CD14-positive monocyte (primary cell): Measurements from ENCODE around the gene SLC6A15. TPM values are rescaled to one million over a fixed set of nuclear protein-coding genes. Genes with fewer than 3 reads are reported as not detected.

Experiments
- DNase-seq, 3 donors: peaks; one replicate each; pipeline ENCODE4 v3.0.0-alpha.2; 2011 to 2022
- H2AFZ ChIP-seq: 2 replicates; pipeline ENCODE4 v1.6.0; 2012; ENCODE audit warnings: mild to moderate bottlenecking, low read depth, low read length, inconsistent platforms; ENCODE audit not compliant: insufficient read depth, poor library complexity, severe bottlenecking
- H3K27ac ChIP-seq, 2 donors: 1 replicate in 1 of 2; 2 replicates in 1 of 2; pipeline ENCODE4 v1.5.1; 2012 to 2013; ENCODE audit warnings: low read length in 2 of 2, control low read depth in 1 of 2, inconsistent platforms in 1 of 2, low read depth in 1 of 2, mild to moderate bottlenecking in 1 of 2
- H3K27me3 ChIP-seq, 2 donors: one replicate each; pipeline versions ENCODE4 v1.6.0 to v1.6.1; 2011 to 2013; ENCODE audit warnings: low read length in 2 of 2; ENCODE audit not compliant: control insufficient read depth in 2 of 2, insufficient read depth in 2 of 2
- H3K36me3 ChIP-seq, 2 donors: replicated peaks in 1 of 2; 1 replicate in 1 of 2; 2 replicates in 1 of 2; pipeline versions ENCODE4 v1.5.1 to v1.6.1; 2012 to 2013; ENCODE audit warnings: low read length in 2 of 2, control low read depth in 1 of 2, inconsistent platforms in 1 of 2, mild to moderate bottlenecking in 1 of 2; ENCODE audit not compliant: insufficient read depth in 2 of 2, control insufficient read depth in 1 of 2
- H3K4me1 ChIP-seq, 2 donors: 1 replicate in 1 of 2; 2 replicates in 1 of 2; pipeline versions ENCODE4 v1.5.1 to v1.6.1; 2012 to 2013; ENCODE audit warnings: low read length in 2 of 2, control low read depth in 1 of 2, inconsistent platforms in 1 of 2, mild to moderate bottlenecking in 1 of 2, moderate library complexity in 1 of 2; ENCODE audit not compliant: insufficient read depth in 2 of 2, control insufficient read depth in 1 of 2
- H3K4me2 ChIP-seq: replicated peaks from 2 replicates; pipeline ENCODE3; 2012; ENCODE audit warnings: low read length, moderate library complexity, mild to moderate bottlenecking; ENCODE audit not compliant: poor library complexity, severe bottlenecking; ENCODE audit errors: extremely low read depth
- H3K4me3 ChIP-seq, 3 experiments: fragments of 200-600 bp in 1 of 3; sonication (generic) in 1 of 3; replicated peaks in 1 of 3; 1 replicate in 2 of 3; 2 replicates in 1 of 3; pipeline ENCODE4 v1.5.1; 2011 to 2013; ENCODE audit warnings: low read length in 3 of 3, mild to moderate bottlenecking in 3 of 3, control low read depth in 2 of 3, low read depth in 2 of 3, inconsistent platforms in 1 of 3, moderate library complexity in 1 of 3
- H3K79me2 ChIP-seq: 2 replicates; pipeline ENCODE4 v1.6.0; 2012; ENCODE audit warnings: mild to moderate bottlenecking, control low read depth, inconsistent platforms, low read length, moderate library complexity; ENCODE audit not compliant: insufficient read depth
- H3K9ac ChIP-seq: 2 replicates; pipeline ENCODE4 v1.6.0; 2017; ENCODE audit warnings: low read length, mild to moderate bottlenecking; ENCODE audit not compliant: insufficient read depth, poor library complexity, severe bottlenecking
- H3K9me3 ChIP-seq, 2 donors: replicated peaks in 1 of 2; 1 replicate in 1 of 2; 2 replicates in 1 of 2; pipeline versions ENCODE4 v1.5.1 to v1.6.1; 2012 to 2013; ENCODE audit warnings: low read length in 2 of 2, control low read depth in 1 of 2; ENCODE audit not compliant: control insufficient read depth in 1 of 2, insufficient read depth in 1 of 2
- H4K20me1 ChIP-seq: 2 replicates; pipeline ENCODE4 v1.6.0; 2012; ENCODE audit warnings: mild to moderate bottlenecking, low read length, control low read depth, moderate library complexity; ENCODE audit not compliant: insufficient read depth
- H3K27ac Mint-ChIP-seq, 7 donors: one replicate each; pipeline ENCODE4 v1.8.0; 2020; ENCODE audit warnings: mild to moderate bottlenecking in 7 of 7, mixed read lengths in 7 of 7, moderate library complexity in 6 of 7, inconsistent platforms in 2 of 7
- H3K27me3 Mint-ChIP-seq, 3 donors: one replicate each; pipeline ENCODE4 v1.8.0; 2021 to 2022; ENCODE audit warnings: low read depth in 3 of 3, mild to moderate bottlenecking in 3 of 3, mixed read lengths in 3 of 3, moderate library complexity in 3 of 3, inconsistent platforms in 1 of 3
- H3K36me3 Mint-ChIP-seq, 2 donors: one replicate each; pipeline ENCODE4 v1.8.0; 2020; ENCODE audit warnings: mixed read lengths in 2 of 2, inconsistent platforms in 1 of 2, mild to moderate bottlenecking in 1 of 2
- H3K4me1 Mint-ChIP-seq: one replicate; pipeline ENCODE4 v1.8.0; 2020; ENCODE audit warnings: mild to moderate bottlenecking, mixed read lengths
- H3K4me3 Mint-ChIP-seq, 2 donors: one replicate each; pipeline ENCODE4 v1.8.0; 2020; ENCODE audit warnings: mild to moderate bottlenecking in 2 of 2, mixed read lengths in 2 of 2, moderate library complexity in 1 of 2
- H3K9me3 Mint-ChIP-seq, 7 donors: one replicate each; pipeline ENCODE4 v1.8.0; 2020 to 2022; ENCODE audit warnings: mixed read lengths in 7 of 7, mild to moderate bottlenecking in 6 of 7, moderate library complexity in 6 of 7, inconsistent platforms in 2 of 7
- WGBS: methylation state at CpG from one replicate; pipeline ENCODE4 v1.1.5; 2013; ENCODE audit warnings: missing lambda C conversion rate; ENCODE audit not compliant: insufficient coverage; 5-methylcytosine and 5-hydroxymethylcytosine counted together
- intact Hi-C, 2 donors: fragments of 100-400 bp; cut with micrococcal nuclease; formaldehyde crosslinking; loops; one replicate each; pipeline versions ENCODE4 v1.15.0 to v1.15.1; 2023
- polyA plus RNA-seq, 3 donors: library from polyadenylated mRNA; depleted of rRNA in 1 of 3; unstranded in 2 of 3; stranded (reverse) in 1 of 3; fragments of 300-500 nt in 2 of 3; fragments of >200 nt in 1 of 3; fragmentation: Illumina TruSeq in 2 of 3; gene quantifications; 1 replicate in 2 of 3; 2 replicates in 1 of 3; pipeline ENCODE4 v1.2.3, GENCODE V29; 2012 to 2021
- TF ChIP-seq, protein P1 (sequence below): fragments of 200-600 bp; IDR thresholded peaks from one replicate; pipeline ENCODE4 v1.8.0; 2022; ENCODE audit warnings: antibody characterized with exemption, mild to moderate bottlenecking

SLC6A15 gene
- polyA plus RNA-seq, 3 donors: not detected

DNA sequence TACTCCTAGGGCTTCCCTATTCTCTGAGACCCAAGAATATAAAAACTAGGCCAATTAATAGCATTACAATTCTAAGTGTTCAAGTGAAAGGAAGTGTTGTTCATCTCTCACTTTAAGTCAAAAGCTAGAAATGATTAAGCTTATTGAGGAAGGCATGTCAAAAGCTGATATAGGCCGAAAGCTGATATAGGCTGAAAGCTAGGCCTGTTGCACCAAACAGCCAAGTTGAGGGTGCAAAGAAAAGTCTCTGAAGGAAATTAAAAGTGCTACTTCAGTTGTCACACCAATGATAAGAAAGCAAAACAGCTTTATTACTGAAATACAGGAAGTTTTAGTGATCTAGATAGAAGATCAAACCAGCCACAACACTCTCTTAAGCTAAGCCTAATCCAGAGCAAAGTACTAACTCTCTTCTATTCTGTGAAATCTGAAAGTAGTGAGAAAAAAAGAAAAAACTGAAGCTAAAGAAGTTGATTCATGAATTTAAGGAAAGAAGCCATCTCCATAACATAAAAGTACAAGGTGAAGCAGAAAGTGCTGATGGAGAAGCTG lies 68.9 kb downstream of the SLC6A15 start:
- Histone ChIP-seq H3K36me3 (no peaks in the 10 kb centered on the region), H3K27ac (no peak overlapping the region), H3K27me3 (no peaks in the 10 kb centered on the region), H3K4me1 (no peaks in the 10 kb centered on the region), H3K79me2 (no peaks in the 10 kb centered on the region), H3K9me3 (no peaks in the 10 kb centered on the region), H3K4me2 (no peak overlapping the region), H3K4me3 (no peak overlapping the region), H2AFZ (no peak overlapping the region), H4K20me1 (no peaks in the 10 kb centered on the region), H3K9ac (no peak overlapping the region)
- intact Hi-C loops: no loop called here
- TF ChIP-seq, protein P1, sequence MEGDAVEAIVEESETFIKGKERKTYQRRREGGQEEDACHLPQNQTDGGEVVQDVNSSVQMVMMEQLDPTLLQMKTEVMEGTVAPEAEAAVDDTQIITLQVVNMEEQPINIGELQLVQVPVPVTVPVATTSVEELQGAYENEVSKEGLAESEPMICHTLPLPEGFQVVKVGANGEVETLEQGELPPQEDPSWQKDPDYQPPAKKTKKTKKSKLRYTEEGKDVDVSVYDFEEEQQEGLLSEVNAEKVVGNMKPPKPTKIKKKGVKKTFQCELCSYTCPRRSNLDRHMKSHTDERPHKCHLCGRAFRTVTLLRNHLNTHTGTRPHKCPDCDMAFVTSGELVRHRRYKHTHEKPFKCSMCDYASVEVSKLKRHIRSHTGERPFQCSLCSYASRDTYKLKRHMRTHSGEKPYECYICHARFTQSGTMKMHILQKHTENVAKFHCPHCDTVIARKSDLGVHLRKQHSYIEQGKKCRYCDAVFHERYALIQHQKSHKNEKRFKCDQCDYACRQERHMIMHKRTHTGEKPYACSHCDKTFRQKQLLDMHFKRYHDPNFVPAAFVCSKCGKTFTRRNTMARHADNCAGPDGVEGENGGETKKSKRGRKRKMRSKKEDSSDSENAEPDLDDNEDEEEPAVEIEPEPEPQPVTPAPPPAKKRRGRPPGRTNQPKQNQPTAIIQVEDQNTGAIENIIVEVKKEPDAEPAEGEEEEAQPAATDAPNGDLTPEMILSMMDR: no peak
- 80% methylated on average over 1 of the region's 1 CpG for WGBS
- H3K4me3 Mint-ChIP-seq: no peak overlapping the region
- no peak for DNase-seq
- no peak overlapping the region for H3K27ac Mint-ChIP-seq
- H3K9me3 Mint-ChIP-seq: no peaks in the 10 kb centered on the region
- no peaks in the 10 kb centered on the region for H3K36me3 Mint-ChIP-seq
- H3K4me1 Mint-ChIP-seq: no peaks in the 10 kb centered on the region
- peaks cover 0 to 3% (median 2%) of the 10 kb centered on the region in 3 donors for H3K27me3 Mint-ChIP-seq

- Histone ChIP-seq H3K9me3 (no peaks in the 10 kb centered on the region), H3K27me3 (no peaks in the 10 kb centered on the region), H2AFZ (no peak overlapping the region), H3K27ac (no peak overlapping the region), H3K4me2 (no peak overlapping the region), H3K36me3 (no peaks in the 10 kb centered on the region), H4K20me1 (no peaks in the 10 kb centered on the region), H3K9ac (no peak overlapping the region), H3K4me3 (no peak overlapping the region), H3K79me2 (no peaks in the 10 kb centered on the region), H3K4me1 (no peaks in the 10 kb centered on the region)
- Mint-ChIP-seq H3K27ac (no peak overlapping the region), H3K4me1 (no peaks in the 10 kb centered on the region), H3K9me3 (no peaks in the 10 kb centered on the region), H3K36me3 (no peaks in the 10 kb centered on the region), H3K27me3 (peaks cover 0 to 2% (median 1%) of the 10 kb centered on the region in 3 donors), H3K4me3 (no peak overlapping the region)
- intact Hi-C loops: no loop called here
- whole genome bisulfite sequencing: no CpG with 5 or more reads among the region's 2 CpGs
- no peak for DNase-seq
- TF ChIP-seq, protein P1: peak; percentile 66
Observed at GRCh38 chr12:84842406-84843013, 70.1 kb downstream of the SLC6A15 start.
